ENCODE data around the gene HVCN1.

Gene HVCN1

DNA sequence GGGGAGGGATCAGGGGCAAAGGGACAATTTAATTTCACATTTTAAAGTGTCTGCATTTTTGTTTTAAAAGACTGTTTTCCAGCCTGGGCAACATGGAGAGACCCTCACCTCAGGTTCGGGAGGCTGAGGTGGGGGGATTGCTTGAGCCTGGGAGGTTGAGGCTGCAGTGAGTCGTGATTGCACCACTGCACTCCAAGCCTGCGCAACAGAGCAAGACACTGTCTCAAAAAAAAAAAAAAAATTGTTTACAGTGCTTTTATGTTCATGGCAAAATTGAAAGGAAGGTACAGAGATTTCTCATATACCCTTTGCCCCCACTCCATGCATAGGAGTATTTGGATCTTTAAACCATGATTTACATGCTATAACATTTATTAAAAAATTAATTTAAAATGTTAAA is 16.4 kb upstream of the HVCN1 start:
- TF ChIP-seq SIN3A (IDR thresholded peaks at IDR 0.05; ENCODE audit: borderline replicate concordance, insufficient read depth, low read length): no peak
- no peak for TF ChIP-seq FOXP2 (optimal IDR thresholded peaks at IDR 0.05; ENCODE audit: borderline replicate concordance, extremely low read depth, extremely low read length, insufficient read depth)
- no peak for TF ChIP-seq TAF1 (IDR thresholded peaks at IDR 0.05; ENCODE audit: borderline replicate concordance, insufficient read depth, low read length)
- no peak for TF ChIP-seq POLR2AphosphoS5 (IDR thresholded peaks at IDR 0.05; ENCODE audit: low read depth, low read length)
- TF ChIP-seq, protein P1, sequence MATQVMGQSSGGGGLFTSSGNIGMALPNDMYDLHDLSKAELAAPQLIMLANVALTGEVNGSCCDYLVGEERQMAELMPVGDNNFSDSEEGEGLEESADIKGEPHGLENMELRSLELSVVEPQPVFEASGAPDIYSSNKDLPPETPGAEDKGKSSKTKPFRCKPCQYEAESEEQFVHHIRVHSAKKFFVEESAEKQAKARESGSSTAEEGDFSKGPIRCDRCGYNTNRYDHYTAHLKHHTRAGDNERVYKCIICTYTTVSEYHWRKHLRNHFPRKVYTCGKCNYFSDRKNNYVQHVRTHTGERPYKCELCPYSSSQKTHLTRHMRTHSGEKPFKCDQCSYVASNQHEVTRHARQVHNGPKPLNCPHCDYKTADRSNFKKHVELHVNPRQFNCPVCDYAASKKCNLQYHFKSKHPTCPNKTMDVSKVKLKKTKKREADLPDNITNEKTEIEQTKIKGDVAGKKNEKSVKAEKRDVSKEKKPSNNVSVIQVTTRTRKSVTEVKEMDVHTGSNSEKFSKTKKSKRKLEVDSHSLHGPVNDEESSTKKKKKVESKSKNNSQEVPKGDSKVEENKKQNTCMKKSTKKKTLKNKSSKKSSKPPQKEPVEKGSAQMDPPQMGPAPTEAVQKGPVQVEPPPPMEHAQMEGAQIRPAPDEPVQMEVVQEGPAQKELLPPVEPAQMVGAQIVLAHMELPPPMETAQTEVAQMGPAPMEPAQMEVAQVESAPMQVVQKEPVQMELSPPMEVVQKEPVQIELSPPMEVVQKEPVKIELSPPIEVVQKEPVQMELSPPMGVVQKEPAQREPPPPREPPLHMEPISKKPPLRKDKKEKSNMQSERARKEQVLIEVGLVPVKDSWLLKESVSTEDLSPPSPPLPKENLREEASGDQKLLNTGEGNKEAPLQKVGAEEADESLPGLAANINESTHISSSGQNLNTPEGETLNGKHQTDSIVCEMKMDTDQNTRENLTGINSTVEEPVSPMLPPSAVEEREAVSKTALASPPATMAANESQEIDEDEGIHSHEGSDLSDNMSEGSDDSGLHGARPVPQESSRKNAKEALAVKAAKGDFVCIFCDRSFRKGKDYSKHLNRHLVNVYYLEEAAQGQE (IDR thresholded peaks at IDR 0.05; ENCODE audit: insufficient read depth in 1 of 2, low read depth in 2 of 2, low read length in 2 of 2): no peak

DNA sequence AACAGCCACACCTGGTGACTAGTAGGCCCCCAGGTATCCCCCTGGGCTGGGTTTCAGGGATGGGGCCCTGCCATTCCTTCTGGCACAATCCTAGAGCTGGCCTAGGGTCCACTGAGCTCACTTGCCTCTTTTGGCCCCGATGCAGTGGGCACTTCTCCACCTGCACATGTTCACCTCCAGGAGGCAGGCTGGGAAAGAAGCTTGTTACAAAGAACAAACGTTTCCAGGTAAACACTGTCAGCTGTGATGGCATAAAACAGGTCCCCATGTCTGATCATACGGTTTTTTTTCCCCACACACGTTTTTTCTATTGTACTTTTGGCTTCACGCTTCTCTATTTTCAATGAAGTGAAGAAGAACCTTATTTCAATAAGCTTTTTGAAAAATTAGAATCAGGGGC is 15.8 kb upstream of the HVCN1 start:
- no peak for TF ChIP-seq TAF1 (IDR thresholded peaks at IDR 0.05; ENCODE audit: borderline replicate concordance, insufficient read depth, low read length)

GRCh38 chr12:110704231-110704630 is 15.3 kb upstream of the HVCN1 start:
- TF ChIP-seq SIN3A (IDR thresholded peaks at IDR 0.05; ENCODE audit: borderline replicate concordance, insufficient read depth, low read length) (no peak), TAF1 (IDR thresholded peaks at IDR 0.05; ENCODE audit: borderline replicate concordance, insufficient read depth, low read length) (no peak), POLR2AphosphoS5 (IDR thresholded peaks at IDR 0.05; ENCODE audit: low read depth, low read length) (no peak), FOXP2 (optimal IDR thresholded peaks at IDR 0.05; ENCODE audit: borderline replicate concordance, extremely low read depth, extremely low read length, insufficient read depth) (no peak)
- TF ChIP-seq, protein P1 (IDR thresholded peaks at IDR 0.05; ENCODE audit: insufficient read depth in 1 of 2, low read depth in 2 of 2, low read length in 2 of 2): no peak

DNA sequence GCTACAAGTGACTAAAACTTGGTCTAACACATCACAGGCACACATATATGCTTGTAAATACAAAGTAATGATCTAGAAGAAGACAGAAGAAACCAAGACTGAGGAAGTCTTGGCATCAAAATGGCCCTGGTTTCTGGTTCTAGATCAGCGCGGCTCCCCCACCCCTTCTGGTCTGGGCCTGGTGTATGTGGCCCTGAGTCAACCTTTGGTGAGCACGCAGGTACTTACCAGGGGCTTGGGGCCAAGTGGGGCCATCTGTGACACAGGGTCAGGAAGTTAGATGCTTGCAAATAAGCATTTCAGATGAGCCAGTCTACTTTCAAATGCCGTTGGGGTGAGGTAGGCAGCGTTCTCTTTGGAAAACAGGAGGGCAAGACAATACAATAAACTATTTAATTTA is 13.2 kb upstream of the HVCN1 start:
- TF ChIP-seq POLR2AphosphoS5 (IDR thresholded peaks at IDR 0.05; ENCODE audit: low read depth, low read length): no peak
- no peak for TF ChIP-seq SIN3A (IDR thresholded peaks at IDR 0.05; ENCODE audit: borderline replicate concordance, insufficient read depth, low read length)
- no peak for TF ChIP-seq TAF1 (IDR thresholded peaks at IDR 0.05; ENCODE audit: borderline replicate concordance, insufficient read depth, low read length)
- TF ChIP-seq, protein P1 (IDR thresholded peaks at IDR 0.05; ENCODE audit: insufficient read depth in 1 of 2, low read depth in 2 of 2, low read length in 2 of 2): no peak
- no peak for TF ChIP-seq FOXP2 (optimal IDR thresholded peaks at IDR 0.05; ENCODE audit: borderline replicate concordance, extremely low read depth, extremely low read length, insufficient read depth)

DNA sequence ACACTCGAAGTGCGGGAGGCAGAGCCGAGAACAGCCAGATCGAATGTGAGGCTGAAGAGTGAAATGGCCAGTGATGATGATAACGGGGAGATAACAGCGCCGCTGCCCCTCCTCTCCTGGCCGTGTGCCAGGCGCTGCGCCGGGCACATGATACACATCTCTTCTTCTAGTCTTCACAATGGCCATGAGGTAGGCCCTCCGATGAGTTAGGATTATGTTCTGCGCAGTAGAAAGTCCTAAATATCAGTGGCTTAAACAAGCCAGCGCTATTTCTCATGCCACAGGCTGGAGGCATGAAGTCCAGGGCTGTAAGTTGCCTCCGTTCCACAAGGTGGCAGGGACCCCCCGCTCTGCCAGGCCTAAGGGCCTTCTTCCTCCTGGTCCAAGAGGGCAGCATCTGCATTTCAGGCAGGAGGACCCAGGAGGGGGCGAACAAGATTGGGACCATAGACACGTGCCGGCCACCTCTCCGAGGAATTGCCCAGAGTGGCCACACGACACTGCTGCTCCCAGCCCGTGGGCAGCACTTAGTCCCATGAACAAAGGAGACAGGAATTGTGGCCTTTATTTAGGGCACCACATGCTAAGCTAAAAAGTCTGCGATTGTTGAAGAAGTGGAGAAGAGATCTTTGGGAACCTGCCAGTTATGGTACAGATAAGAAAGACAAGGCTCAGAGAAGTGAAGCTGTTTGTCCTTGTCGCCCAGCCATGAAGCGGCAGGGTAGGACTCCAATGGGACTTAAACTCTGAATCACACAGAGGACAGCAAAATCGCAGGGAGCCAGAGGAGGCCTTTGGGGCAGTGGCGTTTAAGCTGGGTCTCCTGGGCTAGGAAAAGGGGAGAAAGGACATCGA is 10.9 kb upstream of the HVCN1 start:
- TF ChIP-seq POLR2AphosphoS5 (IDR thresholded peaks at IDR 0.05; ENCODE audit: low read depth, low read length) (no peak), TAF1 (IDR thresholded peaks at IDR 0.05; ENCODE audit: borderline replicate concordance, insufficient read depth, low read length) (no peak), FOXP2 (optimal IDR thresholded peaks at IDR 0.05; ENCODE audit: borderline replicate concordance, extremely low read depth, extremely low read length, insufficient read depth) (no peak), SIN3A (IDR thresholded peaks at IDR 0.05; ENCODE audit: borderline replicate concordance, insufficient read depth, low read length) (no peak)
- TF ChIP-seq, protein P1 (IDR thresholded peaks at IDR 0.05; ENCODE audit: insufficient read depth in 1 of 2, low read depth in 2 of 2, low read length in 2 of 2): no peak

Measured in PFSK-1 (cell line).